Testis (tissue), 3 donors: ENCODE results near the gene DNAAF1. TPM values are rescaled to one million over a fixed set of nuclear protein-coding genes. Genes with fewer than 3 reads are reported as not detected.
"Not testable (repeated sequence)": the region's sequence is repeated elsewhere in the genome, so short reads cannot be mapped to it uniquely, and the experiment has no call there.

Source experiments
- DNase-seq: peaks from one replicate; pipeline ENCODE4 v3.0.0-alpha.2; 2019
- H3K27ac ChIP-seq, 2 donors: fragments of 200-600 bp; sonication (generic); one replicate each; pipeline ENCODE4 v1.5.1; 2019
- H3K27me3 ChIP-seq: fragments of 200-600 bp; sonication (generic); one replicate; pipeline ENCODE4 v1.5.1; 2019
- H3K36me3 ChIP-seq: fragments of 200-600 bp; sonication (generic); one replicate; pipeline ENCODE4 v1.5.1; 2017; ENCODE audit warnings: low read depth; ENCODE audit errors: missing control alignments
- H3K4me1 ChIP-seq: fragments of 200-600 bp; sonication (generic); one replicate; pipeline ENCODE4 v1.5.1; 2019
- H3K4me3 ChIP-seq, 2 donors: fragments of 200-600 bp; sonication (generic); one replicate each; pipeline ENCODE4 v1.5.1; 2017 to 2019
- H3K9me3 ChIP-seq: fragments of 200-600 bp; sonication (generic); one replicate; pipeline ENCODE4 v1.5.1; 2017
- POLR2A ChIP-seq: fragments of 450-650 bp; IDR thresholded peaks from one replicate; pipeline ENCODE4 v1.6.1; 2017; ENCODE audit warnings: antibody characterized with exemption, mild to moderate bottlenecking, moderate library complexity
- WGBS, 2 donors: methylation state at CpG; one replicate each; pipeline ENCODE4 v1.1.5; 2018; 5-methylcytosine and 5-hydroxymethylcytosine counted together
- intact Hi-C: fragments of 100-400 bp; cut with DNase I; formaldehyde crosslinking; loops from one replicate; pipeline ENCODE4 v1.15.1; 2023; ENCODE audit warnings: low total_unique reads
- polyA plus RNA-seq: library from polyadenylated mRNA; stranded (reverse); fragments of 350-450 nt; fragmentation: Illumina TruSeq; extraction: RNeasy Lipid Tissue Mini Kit (QIAGEN cat#74804); gene quantifications from one replicate; pipeline ENCODE4 v1.2.3, GENCODE V29; 2014; ENCODE audit warnings: low read depth, low replicate concordance; ENCODE audit not compliant: insufficient read depth
- total RNA-seq, 2 donors: library from RNA; depleted of rRNA; stranded (reverse); fragments of >200 nt; gene quantifications; one replicate each; pipeline ENCODE4 v1.2.3, GENCODE V29; 2016
- TF ChIP-seq, protein P1 (sequence below), 3 experiments: fragments of 450-650 bp in 2 of 3; fragments of 200-600 bp in 1 of 3; sonication (generic) in 1 of 3; IDR thresholded peaks; one replicate each; pipeline ENCODE4 v1.5.1; 2016 to 2019; ENCODE audit warnings: antibody characterized with exemption in 3 of 3, mild to moderate bottlenecking in 2 of 3, moderate library complexity in 1 of 3

The DNAAF1 gene
- total and polyA plus RNA-seq, 3 donors from 2014 or later: 50.9 to 161 (median 89.4) TPM

DNA sequence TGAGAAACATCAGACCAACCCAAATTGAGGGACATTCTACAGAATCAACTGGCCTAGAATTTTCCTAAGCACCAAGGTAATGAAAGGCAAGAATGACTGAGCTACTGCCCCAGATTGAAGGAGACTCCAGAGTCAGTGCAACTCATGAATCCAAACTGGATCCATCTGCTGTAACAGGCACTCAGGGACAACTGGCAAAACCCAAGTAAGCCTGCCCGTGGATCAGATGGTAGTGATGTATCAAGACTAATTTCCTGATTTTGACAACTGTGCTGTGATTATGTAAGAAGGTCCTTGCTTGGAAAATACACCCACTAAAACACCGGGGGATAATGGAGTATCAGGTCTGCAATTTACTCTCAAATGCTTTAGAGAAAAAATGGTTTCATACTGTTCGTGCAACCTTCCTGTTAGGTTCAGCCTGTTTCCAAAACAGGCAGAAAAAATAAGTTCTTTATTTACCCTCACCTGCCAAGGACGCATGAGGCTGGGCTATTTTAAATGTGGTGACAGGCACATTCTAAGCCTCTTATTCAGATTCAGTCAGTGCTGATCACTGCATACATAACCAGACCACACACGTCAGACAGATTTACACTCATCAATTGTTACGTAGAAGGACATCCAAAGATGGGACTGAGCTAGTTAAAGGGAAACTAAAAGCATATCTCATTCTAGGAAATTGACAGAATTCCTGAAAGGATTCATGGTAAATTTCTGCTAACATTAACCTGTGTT lies 35.3 kb upstream of the DNAAF1 start:
- WGBS, 2 donors: 62 to 71% methylated on average over 6 of the region's 6 CpGs
- no peaks in the 10 kb centered on the region for H3K36me3 ChIP-seq
- intact Hi-C loops: no loop called here
- no peak for TF ChIP-seq POLR2A
- TF ChIP-seq, protein P1, sequence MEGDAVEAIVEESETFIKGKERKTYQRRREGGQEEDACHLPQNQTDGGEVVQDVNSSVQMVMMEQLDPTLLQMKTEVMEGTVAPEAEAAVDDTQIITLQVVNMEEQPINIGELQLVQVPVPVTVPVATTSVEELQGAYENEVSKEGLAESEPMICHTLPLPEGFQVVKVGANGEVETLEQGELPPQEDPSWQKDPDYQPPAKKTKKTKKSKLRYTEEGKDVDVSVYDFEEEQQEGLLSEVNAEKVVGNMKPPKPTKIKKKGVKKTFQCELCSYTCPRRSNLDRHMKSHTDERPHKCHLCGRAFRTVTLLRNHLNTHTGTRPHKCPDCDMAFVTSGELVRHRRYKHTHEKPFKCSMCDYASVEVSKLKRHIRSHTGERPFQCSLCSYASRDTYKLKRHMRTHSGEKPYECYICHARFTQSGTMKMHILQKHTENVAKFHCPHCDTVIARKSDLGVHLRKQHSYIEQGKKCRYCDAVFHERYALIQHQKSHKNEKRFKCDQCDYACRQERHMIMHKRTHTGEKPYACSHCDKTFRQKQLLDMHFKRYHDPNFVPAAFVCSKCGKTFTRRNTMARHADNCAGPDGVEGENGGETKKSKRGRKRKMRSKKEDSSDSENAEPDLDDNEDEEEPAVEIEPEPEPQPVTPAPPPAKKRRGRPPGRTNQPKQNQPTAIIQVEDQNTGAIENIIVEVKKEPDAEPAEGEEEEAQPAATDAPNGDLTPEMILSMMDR (IDR thresholded peaks at IDR 0.05): no peak
- peaks cover 2% of the 10 kb centered on the region for H3K4me1 ChIP-seq
- no peaks in the 10 kb centered on the region for H3K27me3 ChIP-seq
- no peak for DNase-seq
- no peaks in the 10 kb centered on the region for H3K9me3 ChIP-seq
- no peak overlapping the region for H3K4me3 ChIP-seq
- H3K27ac ChIP-seq: no peak overlapping the region

DNA sequence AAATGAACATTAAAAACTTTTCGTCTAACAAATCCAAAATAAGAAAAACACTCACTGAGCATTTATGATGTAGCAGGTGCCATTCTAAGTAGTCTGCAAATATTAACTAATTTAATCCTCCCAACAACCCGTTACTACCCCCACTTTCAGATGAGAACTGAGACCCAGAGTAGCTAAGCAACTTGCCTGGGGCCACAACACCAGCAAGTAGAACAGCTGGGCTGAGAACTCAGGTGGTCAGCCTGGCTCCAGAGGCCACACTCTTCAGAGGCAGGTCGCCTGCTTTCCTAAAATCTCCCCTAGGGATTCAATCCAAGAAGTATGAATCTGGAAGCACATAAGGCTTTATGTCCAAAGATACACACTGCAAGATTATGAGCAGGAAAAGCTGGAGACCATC lies 34.6 kb upstream of the DNAAF1 start:
- no peak overlapping the region for H3K4me3 ChIP-seq
- WGBS, 2 donors: 86 to 93% methylated on average over 3 of the region's 3 CpGs
- no peaks in the 10 kb centered on the region for H3K9me3 ChIP-seq
- no peaks in the 10 kb centered on the region for H3K27me3 ChIP-seq
- intact Hi-C loops: no loop called here
- peaks cover 6% of the 10 kb centered on the region for H3K4me1 ChIP-seq
- H3K27ac ChIP-seq: no peak overlapping the region
- H3K36me3 ChIP-seq: no peaks in the 10 kb centered on the region
- DNase-seq: no peak
- TF ChIP-seq, protein P1 (IDR thresholded peaks at IDR 0.05): no peak
- TF ChIP-seq POLR2A: no peak

DNA sequence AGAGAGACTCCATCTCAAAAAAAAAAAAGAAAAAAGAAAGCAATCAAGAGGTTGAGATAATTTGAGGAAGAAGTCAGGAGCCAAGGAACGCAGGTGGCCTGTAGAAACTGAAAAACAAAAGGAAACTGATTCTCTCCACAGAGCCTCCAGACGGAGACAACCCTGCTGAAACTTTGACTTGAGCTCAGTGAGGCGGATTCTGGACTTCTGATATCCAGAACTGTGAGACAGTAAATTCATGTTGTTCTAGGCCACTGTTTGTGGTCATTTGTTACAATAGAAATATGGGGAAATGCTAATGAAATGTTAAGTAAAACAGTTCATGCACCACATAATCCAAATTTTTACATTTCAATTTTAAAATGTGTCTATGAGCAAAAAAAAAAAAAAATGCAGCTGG lies 33.6 kb upstream of the DNAAF1 start:
- intact Hi-C loops: no loop called here
- H3K27me3 ChIP-seq: no peaks in the 10 kb centered on the region
- no peaks in the 10 kb centered on the region for H3K36me3 ChIP-seq
- no peaks in the 10 kb centered on the region for H3K9me3 ChIP-seq
- peaks cover 8% of the 10 kb centered on the region for H3K4me1 ChIP-seq
- DNase-seq: no peak
- TF ChIP-seq, protein P1 (IDR thresholded peaks at IDR 0.05): no peak
- TF ChIP-seq POLR2A: no peak
- no peak overlapping the region for H3K27ac ChIP-seq
- no peak overlapping the region for H3K4me3 ChIP-seq
- WGBS, 2 donors: 71 to 76% methylated on average over 3 of the region's 3 CpGs

DNA sequence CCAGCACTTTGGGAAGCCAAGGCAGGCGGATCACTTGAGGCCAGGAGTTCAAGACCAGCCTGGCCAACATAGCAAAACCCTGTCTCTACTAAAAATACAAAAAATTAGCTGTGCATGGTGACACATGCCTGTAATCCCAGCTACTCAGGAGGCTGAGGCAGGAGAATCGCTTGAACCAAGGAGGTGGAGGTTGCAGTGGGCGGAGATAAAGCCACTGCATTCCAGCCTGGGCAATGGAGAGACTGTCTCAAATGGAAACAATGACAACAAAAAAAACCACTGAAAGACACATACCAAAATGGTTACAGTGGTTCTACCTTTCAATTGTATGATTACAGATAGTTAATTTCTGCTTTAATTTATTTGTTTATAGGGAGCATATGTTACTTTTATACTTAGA lies 33.2 kb upstream of the DNAAF1 start:
- DNase-seq, H3K27me3 ChIP-seq, H3K36me3 ChIP-seq, H3K9me3 ChIP-seq, H3K4me3 ChIP-seq, intact Hi-C loops, H3K27ac ChIP-seq, H3K4me1 ChIP-seq: not testable (repeated sequence)
- 83 to 90% methylated on average over 3 of the region's 3 CpGs for WGBS, 2 donors

DNA sequence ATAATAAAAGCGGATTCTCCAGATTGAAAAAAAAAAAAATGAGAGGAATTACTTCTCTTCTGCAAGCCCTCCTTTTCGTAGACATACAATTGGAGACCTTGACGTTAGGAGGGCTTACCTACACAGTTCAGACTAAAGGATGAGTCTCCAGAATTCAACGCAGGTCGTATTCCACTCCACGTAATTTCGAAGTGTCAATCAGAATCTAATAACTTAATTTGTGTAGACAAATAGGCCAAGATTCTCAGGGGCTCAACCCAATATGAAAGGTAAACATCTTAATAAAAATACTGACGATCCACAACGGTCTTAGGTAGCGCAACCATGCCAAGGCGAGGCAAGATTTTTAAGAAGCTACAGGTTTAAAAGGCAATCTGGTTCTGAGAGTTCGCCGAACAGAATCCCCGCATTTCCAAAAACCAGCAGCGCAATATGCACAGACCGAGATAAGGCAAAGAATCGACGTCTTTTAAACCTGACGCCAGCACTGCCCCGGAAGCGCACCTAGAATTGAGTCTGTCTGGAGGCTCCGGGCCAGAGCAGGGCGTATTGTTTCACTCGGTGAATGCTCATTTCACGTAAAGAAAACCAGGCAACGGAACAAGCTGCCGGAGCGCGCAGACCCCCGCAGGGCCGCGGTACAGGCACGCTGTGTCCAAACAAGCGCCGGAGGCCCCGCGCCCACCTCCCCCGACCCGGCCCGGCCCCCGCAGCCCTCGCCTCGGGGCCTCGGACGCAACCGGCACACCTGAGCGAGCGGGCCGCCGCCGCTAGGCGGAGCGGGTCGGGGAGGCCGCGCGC lies 29.0 kb upstream of the DNAAF1 start:
- 1 to 2% methylated on average over 23 to 57 of the region's 57 CpGs for WGBS, 2 donors
- TF ChIP-seq POLR2A: no peak
- TF ChIP-seq, protein P1 (IDR thresholded peaks at IDR 0.05): peak in 1 of 3 experiments; percentile 16
- intact Hi-C loops: loop anchor here (2.0 kb wide), 1 partner anchor 29 kb away; no protein-coding TSS in a partner anchor
- H3K36me3 ChIP-seq: no peaks in the 10 kb centered on the region
- H3K27me3 ChIP-seq: no peaks in the 10 kb centered on the region
- peak; percentile 73 for DNase-seq
- no peaks in the 10 kb centered on the region for H3K9me3 ChIP-seq
- peak overlapping the region; percentile 81 to 93 for H3K27ac ChIP-seq
- H3K4me1 ChIP-seq: peaks cover 10% of the 10 kb centered on the region
- peak overlapping the region; percentile 97 for H3K4me3 ChIP-seq
